Fibroblast of pulmonary artery (primary cell): ENCODE measurements around the gene WSCD2.

ENCODE experiments used
- DNase-seq: peaks from one replicate; pipeline ENCODE4 v3.0.0-alpha.2; 2010; ENCODE audit warnings: low read depth
- H3K4me3 ChIP-seq: replicated peaks from 2 replicates; pipeline ENCODE4 v1.5.1; 2011; ENCODE audit warnings: low read depth, mild to moderate bottlenecking, control low read depth, low read length, moderate library complexity
- CTCF ChIP-seq: IDR thresholded peaks from 2 replicates; pipeline ENCODE4 v1.5.1; 2011; ENCODE audit warnings: mild to moderate bottlenecking, control low read depth, low read length, inconsistent platforms; ENCODE audit errors: missing control alignments

The WSCD2 gene

GRCh38 chr12:108119974-108120862 is 8.9 kb upstream of the WSCD2 start:
- no peak overlapping the region for H3K4me3 ChIP-seq
- TF ChIP-seq CTCF = no peak
- DNase-seq = no peak

- no peak overlapping the region for H3K4me3 ChIP-seq
- DNase-seq = no peak
- no peak for TF ChIP-seq CTCF
Observed at GRCh38 chr12:108120863-108121165, 8.3 kb upstream of the WSCD2 start.

GRCh38 chr12:108121320-108121719 is 7.8 kb upstream of the WSCD2 start:
- DNase-seq = no peak
- no peak for TF ChIP-seq CTCF
- no peak overlapping the region for H3K4me3 ChIP-seq

GRCh38 chr12:108121728-108122471 is 7.2 kb upstream of the WSCD2 start:
- no peak for DNase-seq
- H3K4me3 ChIP-seq = no peak overlapping the region
- TF ChIP-seq CTCF = no peak

GRCh38 chr12:108122644-108123043 is 6.4 kb upstream of the WSCD2 start:
- TF ChIP-seq CTCF = no peak
- no peak for DNase-seq
- no peak overlapping the region for H3K4me3 ChIP-seq

GRCh38 chr12:108123402-108123801 is 5.7 kb upstream of the WSCD2 start:
- no peak overlapping the region for H3K4me3 ChIP-seq
- DNase-seq = no peak
- no peak for TF ChIP-seq CTCF

- no peak for TF ChIP-seq CTCF
- H3K4me3 ChIP-seq = no peak overlapping the region
- no peak for DNase-seq
Observed at GRCh38 chr12:108125073-108125472, 4.0 kb upstream of the WSCD2 start.
